ENCODE measurements around the gene CCDC85C.
A peak's percentile ranks its signal among the peaks of the same experiment; 100 is the strongest.

CCDC85C gene

GRCh38 chr14:99571303-99571986, 32.6 kb downstream of the CCDC85C start:
- no peak for TF ChIP-seq CTCF (IDR thresholded peaks at IDR 0.05; ENCODE audit: low read length, missing control alignments)
- no peak overlapping the region for H3K4me3 ChIP-seq (replicated peaks; ENCODE audit: low read depth, low read length)
- no peak for DNase-seq (ENCODE audit: low read depth)

GRCh38 chr14:99570544-99571302, 33.3 kb downstream of the CCDC85C start:
- H3K4me3 ChIP-seq (replicated peaks; ENCODE audit: low read depth, low read length) = no peak overlapping the region
- TF ChIP-seq CTCF (IDR thresholded peaks at IDR 0.05; ENCODE audit: low read length, missing control alignments) = no peak
- no peak for DNase-seq (ENCODE audit: low read depth)

- no peak overlapping the region for H3K4me3 ChIP-seq (replicated peaks; ENCODE audit: low read depth, low read length)
- TF ChIP-seq CTCF (IDR thresholded peaks at IDR 0.05; ENCODE audit: low read length, missing control alignments) = no peak
- DNase-seq (ENCODE audit: low read depth) = no peak
These were observed 34.1 kb downstream of the CCDC85C start for GRCh38 chr14:99569725-99570543.

GRCh38 chr14:99568567-99569560, 35.1 kb downstream of the CCDC85C start:
- H3K4me3 ChIP-seq (replicated peaks; ENCODE audit: low read depth, low read length) = no peak overlapping the region
- peak; percentile 53 for DNase-seq (ENCODE audit: low read depth)
- no peak for TF ChIP-seq CTCF (IDR thresholded peaks at IDR 0.05; ENCODE audit: low read length, missing control alignments)

- H3K4me3 ChIP-seq (replicated peaks; ENCODE audit: low read depth, low read length) = no peak overlapping the region
- TF ChIP-seq CTCF (IDR thresholded peaks at IDR 0.05; ENCODE audit: low read length, missing control alignments) = no peak
- no peak for DNase-seq (ENCODE audit: low read depth)
These were observed 37.3 kb downstream of the CCDC85C start for GRCh38 chr14:99566390-99567354.
